HG02973 (cell line): ENCODE measurements around the gene FGD5.
"Not testable (repeated sequence)": the region's sequence is repeated elsewhere in the genome, so short reads cannot be mapped to it uniquely, and the experiment has no call there.

Source experiments
- ATAC-seq: cut with Tn5 transposase; IDR thresholded peaks from one replicate; pipeline ENCODE4 v1.9.1; 2021; ENCODE audit warnings: moderate library complexity; ENCODE audit not compliant: unreplicated experiment

The FGD5 gene

DNA sequence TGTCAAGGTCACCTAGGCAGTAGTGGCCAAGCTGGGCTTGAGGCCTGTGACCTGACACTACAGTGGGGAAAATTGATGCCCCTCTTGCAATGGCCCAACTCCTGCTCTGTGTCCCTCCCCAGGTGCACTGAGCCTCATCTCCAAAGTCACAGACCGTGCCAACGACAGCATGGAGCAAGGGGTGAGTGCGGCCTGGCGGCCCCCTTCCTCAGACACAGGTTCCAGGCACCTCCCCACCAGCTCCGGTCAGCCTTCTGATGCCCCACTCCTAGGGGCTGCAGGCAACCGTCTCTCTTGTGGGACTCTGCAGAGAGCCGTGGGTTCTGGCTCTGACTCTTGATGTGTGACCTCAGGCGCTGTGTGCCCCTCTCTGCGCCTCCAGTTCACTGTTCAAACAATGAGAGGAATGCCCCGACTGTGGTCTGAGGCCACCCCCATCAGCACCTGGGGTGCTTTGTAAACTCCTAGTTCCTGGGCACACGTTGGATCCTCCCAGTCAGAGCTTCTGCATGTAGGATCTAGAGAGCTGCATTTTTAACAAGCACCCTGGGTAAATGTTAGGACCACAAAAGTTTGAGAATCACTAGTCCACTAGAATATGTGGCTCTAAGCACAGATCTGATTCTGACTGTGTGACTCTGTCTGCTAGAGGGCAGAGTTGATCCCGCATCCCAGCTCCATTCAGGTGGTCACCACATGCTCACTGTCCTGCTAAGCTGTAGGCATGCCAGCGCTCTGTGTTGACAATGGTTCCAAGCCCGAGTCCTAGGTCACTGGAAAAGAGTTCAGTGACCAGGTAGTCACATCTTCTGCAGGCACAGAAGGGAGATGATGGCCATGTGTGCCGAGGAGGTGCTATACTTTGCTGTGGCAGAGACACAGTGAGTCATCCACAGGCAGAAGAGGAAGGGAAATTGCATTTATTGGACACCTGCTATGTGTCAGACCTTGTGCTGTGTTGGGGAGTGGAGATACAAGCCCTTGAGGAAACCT lies 82.4 kb downstream of the FGD5 start:
- no peak for ATAC-seq

GRCh38 chr3:14902719-14903118 lies 84.0 kb downstream of the FGD5 start:
- ATAC-seq: no peak

DNA sequence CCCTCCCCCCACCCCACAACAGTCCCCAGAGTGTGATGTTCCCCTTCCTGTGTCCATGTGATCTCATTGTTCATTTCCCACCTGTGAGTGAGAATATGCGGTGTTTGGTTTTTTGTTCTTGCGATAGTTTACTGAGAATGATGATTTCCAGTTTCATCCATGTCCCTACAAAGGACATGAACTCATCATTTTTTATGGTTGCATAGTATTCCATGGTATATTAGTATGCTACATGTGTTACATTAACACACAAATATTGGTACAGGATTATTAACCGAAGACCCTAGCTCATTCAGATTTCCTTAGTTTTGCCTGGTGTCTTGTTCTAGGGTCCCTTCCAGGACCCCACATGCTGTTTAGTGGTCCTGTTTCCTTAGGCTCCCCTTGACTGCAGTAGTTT lies 84.7 kb downstream of the FGD5 start:
- ATAC-seq: not testable (repeated sequence)

- no peak for ATAC-seq
Observed at GRCh38 chr3:14905055-14905657, 86.4 kb downstream of the FGD5 start.

DNA sequence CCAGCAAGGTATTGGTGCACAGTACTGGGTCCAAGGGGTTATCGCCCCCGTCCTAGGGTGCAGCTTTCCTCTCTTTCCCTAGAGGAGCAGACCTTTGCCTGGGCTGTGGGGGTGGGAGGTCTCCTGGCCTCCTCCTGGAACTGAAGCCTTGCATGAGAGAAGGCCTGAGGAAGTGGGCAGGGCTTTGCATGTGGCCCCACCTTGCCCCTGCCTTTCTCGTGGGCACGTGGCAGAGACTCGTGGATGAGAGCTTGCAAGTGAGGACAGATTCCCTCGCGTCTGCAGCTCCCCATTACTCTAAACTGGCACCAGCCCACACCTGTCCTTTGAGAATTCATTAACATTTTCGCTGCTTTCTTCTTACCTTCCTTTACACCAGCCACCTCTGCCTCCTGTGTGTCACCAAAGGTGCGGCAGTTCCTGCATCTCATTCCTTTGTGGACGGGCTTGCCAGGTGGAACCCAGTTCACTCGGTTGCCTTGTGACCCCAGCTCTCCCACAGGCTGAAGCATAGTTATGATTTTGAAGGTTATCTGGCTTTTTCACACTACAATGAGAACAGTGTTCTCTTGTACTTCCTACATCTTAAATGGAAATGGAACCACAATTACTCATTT lies 87.7 kb downstream of the FGD5 start:
- no peak for ATAC-seq

GRCh38 chr3:14907043-14907966 lies 88.5 kb downstream of the FGD5 start:
- ATAC-seq: no peak

DNA sequence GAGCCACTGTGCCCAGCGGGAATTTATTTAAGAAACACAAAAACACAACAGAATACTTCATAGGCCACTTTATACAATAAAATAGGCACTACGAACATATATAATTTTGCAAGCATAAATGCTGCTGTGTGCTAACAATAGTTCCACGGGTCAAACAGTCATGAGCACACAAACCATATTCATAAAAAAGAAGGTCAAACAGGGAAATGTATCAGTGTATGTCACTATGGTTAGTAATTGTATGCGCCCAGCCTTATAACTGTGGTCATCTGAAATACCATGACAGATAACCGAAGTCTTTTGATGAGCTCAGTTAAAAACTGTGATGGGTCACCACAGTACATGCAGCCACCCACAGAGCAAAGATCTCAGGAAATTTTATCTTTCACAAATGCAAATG lies 90.5 kb downstream of the FGD5 start:
- ATAC-seq: no peak

DNA sequence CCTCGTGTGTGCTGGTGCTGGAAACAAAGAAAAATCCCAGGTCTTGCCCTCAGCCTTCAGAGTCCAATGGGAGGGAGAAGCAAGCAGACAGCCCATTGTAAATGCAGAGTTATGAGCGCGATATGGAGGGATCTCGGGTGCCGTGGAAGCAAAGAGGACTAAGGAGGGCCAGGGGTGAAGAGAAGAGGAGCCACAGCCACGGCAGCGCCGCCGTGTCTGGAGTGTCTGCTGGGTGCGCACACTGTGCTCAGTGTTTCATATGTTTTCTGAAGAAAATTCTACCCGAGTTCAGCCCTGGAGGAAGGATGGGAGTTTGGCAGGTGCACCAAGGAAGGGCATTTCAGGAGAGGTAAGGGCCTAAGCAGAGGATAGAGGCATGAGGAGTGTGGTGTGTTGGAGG lies 92.9 kb downstream of the FGD5 start:
- no peak for ATAC-seq

GRCh38 chr3:14913071-14913925 lies 94.5 kb downstream of the FGD5 start:
- no peak for ATAC-seq

GRCh38 chr3:14913926-14914778 lies 95.4 kb downstream of the FGD5 start:
- no peak for ATAC-seq

DNA sequence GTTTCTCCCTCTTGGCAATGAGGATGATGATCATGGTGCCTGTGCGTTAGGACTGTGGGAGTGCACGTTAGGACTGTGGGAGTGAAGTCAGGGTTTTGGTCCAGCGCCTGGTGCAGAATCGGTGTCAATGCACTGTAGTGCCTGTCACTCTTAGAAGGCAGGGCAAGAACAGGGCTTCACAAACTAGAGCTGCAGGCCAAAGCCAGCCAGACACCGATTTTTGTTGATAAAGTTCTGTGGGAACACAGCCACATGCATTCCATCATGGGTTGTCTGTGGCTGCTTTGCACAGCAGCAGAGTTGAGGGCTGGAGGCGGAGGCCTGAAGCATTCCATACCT lies 96.0 kb downstream of the FGD5 start:
- ATAC-seq: no peak

DNA sequence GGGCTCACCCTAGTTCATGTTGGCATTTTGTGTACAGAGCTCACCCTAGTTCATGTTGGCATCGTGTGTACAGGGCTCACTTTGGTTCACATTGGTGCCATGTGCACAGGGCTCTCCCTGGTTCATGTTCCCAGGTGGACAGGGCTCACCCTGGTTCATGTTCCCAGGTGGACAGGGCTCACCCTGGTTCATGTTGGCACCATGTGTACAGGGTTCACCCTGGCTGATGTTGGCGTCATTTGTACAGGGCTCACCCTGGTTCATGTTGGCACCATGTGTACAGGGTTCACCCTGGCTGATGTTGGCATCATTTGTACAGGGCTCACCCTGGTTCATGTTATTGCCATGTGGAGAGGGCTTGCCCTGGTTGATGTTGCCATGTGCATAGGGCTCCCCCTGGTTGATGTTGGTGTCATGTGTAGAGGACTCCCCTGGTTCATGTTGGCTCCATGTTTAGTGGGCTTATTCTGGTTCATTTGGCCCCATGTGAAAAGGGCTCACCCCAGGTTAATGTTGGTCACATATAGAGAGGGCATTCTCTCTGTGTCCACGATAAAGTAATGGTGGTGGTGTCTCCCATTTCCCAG lies 97.0 kb downstream of the FGD5 start:
- ATAC-seq: no peak

DNA sequence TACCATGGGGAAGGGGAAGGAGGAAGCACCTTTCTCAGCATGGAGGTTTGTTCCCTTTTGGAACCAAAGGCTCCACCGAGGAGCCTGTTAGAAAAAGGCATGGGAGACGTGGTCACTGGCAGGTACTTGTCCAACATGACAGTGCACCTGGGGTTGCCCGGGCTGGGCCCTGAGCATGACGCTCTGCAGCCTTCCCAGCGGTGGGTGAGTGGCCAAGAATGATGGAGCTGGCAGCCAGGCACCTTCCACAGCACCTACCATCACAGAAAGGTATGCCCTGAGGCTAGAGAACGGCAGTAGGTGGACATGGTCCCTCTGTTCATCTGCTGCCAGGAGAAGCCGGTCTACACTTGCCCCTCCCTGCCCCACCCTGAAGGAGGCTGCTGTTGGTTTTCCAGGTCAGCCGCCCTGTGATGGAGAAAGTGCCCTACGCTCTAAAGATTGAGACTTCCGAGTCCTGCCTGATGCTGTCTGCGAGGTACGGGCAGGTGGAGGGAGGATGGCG lies 99.6 kb downstream of the FGD5 start:
- no peak for ATAC-seq

GRCh38 chr3:14920536-14920935 lies 101.8 kb downstream of the FGD5 start:
- no peak for ATAC-seq

DNA sequence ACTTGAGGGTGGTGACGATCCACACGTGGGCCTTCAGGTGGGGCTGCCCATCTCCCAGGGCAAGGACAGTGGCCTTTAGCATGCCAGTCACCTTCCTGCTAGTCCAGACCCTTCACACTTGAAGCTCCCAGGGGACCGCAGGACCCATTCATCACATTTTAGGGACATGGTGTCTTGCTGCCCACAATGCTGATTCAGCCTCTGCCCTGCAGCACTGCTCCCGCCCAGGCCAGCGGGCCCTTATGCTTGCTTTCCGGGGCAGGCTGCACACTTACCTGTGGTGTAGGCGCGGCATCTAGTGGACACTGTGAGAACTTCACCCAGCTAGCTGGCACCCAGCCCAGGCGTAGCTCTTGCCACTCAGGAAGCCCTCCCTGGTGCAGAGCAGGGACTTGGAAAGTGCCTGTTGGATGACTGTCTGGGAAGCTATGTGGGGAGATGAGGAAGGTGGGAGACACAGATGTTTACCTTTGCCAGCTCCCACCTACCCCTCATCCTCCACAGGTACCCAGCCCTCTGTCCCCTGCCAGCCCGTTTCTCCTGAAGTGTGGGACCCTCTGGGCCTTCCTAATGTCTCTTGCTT lies 102.4 kb downstream of the FGD5 start:
- peak; percentile 63 for ATAC-seq

DNA sequence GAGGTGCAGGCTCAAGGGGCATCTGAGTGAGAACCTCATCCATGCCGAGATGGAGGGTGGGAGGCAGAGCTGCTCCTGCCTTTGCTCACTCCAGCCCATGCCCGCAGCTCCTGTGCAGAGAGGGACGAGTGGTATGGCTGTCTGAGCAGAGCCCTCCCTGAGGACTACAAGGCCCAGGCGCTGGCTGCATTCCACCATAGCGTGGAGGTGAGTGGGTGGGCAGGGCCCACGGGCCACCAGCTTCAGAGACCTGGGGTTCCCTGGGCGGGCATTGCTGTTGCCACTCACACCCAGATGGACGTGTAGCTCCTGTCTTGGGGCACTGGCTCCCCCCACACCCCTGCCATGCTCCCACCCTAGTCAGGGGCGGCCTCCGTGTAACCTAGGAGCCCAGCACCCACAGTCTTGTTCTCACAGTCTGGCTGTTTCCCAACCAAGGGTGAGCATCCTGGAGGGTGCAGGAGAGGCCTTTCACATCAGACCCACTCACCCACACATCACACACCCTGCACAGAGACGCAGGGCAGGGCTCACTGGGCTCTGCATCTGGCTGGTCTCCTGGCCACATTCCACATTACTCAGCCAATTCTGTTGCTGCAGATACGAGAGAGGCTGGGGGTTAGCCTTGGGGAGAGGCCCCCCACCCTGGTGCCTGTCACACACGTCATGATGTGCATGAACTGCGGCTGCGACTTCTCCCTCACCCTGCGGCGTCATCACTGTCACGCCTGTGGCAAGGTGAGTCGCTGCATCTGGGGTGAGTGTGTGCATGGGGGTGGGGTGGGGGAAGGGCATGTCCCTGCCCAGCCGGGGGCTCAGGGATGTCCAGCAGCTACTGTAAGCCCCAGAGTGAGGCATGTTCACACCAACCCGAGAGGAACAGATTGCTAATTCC lies 103.3 kb downstream of the FGD5 start:
- ATAC-seq: no peak

GRCh38 chr3:14922863-14923262 lies 104.1 kb downstream of the FGD5 start:
- no peak for ATAC-seq
